DMS79 treated with DMSO at 0.1 percent for 48 hours (cell line): ENCODE results near the gene RXFP1.
"Not testable (repeated sequence)": the region's sequence is repeated elsewhere in the genome, so short reads cannot be mapped to it uniquely, and the experiment has no call there.

Experiments
- DNase-seq: peaks from one replicate; lab custom pipeline; 2025; lab: John Stamatoyannopoulos, UW

Gene RXFP1

GRCh38 chr4:158617956-158618355 lies 96.3 kb downstream of the RXFP1 start:
- DNase-seq = no peak

GRCh38 chr4:158621729-158622128 lies 100.0 kb downstream of the RXFP1 start:
- no peak for DNase-seq

GRCh38 chr4:158622251-158622650 lies 100.6 kb downstream of the RXFP1 start:
- no peak for DNase-seq

- no peak for DNase-seq
Observed at GRCh38 chr4:158624889-158625478, 103.3 kb downstream of the RXFP1 start.

GRCh38 chr4:158625544-158625943 lies 103.9 kb downstream of the RXFP1 start:
- no peak for DNase-seq

GRCh38 chr4:158630893-158631292 lies 109.2 kb downstream of the RXFP1 start:
- DNase-seq = no peak

GRCh38 chr4:158636619-158637018 lies 114.9 kb downstream of the RXFP1 start:
- no peak for DNase-seq

- no peak for DNase-seq
Observed at GRCh38 chr4:158644356-158644755, 122.7 kb downstream of the RXFP1 start.

GRCh38 chr4:158644760-158645159 lies 123.1 kb downstream of the RXFP1 start:
- no peak for DNase-seq

- DNase-seq = no peak
Observed at GRCh38 chr4:158649111-158649680, 127.5 kb downstream of the RXFP1 start.

GRCh38 chr4:158652920-158653319 lies 131.2 kb downstream of the RXFP1 start:
- DNase-seq = no peak

GRCh38 chr4:158656439-158656838 lies 134.8 kb downstream of the RXFP1 start:
- DNase-seq = no peak

GRCh38 chr4:158657291-158657690 lies 135.6 kb downstream of the RXFP1 start:
- DNase-seq = no peak

GRCh38 chr4:158663255-158663654 lies 141.6 kb downstream of the RXFP1 start:
- not testable (repeated sequence) for DNase-seq

- not testable (repeated sequence) for DNase-seq
Observed at GRCh38 chr4:158663707-158664625, 142.3 kb downstream of the RXFP1 start.

- no peak for DNase-seq
Observed at GRCh38 chr4:158664806-158665205, 143.1 kb downstream of the RXFP1 start.

- DNase-seq = no peak
Observed at GRCh38 chr4:158666892-158667291, 145.2 kb downstream of the RXFP1 start.

- no peak for DNase-seq
Observed at GRCh38 chr4:158667651-158668198, 146.0 kb downstream of the RXFP1 start.

GRCh38 chr4:158669310-158669709 lies 147.6 kb downstream of the RXFP1 start:
- no peak for DNase-seq

GRCh38 chr4:158670975-158671664 lies 149.4 kb downstream of the RXFP1 start:
- peak; percentile 54 for DNase-seq

GRCh38 chr4:158671665-158671914 lies 149.9 kb downstream of the RXFP1 start, which contains the start of gene C4orf46:
C4orf46 (minus strand) TSS chr4:158671887; CDS start chr4:158671801, 86 bp downstream.
- no peak for DNase-seq
